Measurements from ENCODE around the gene CNPPD1.

Gene CNPPD1

DNA sequence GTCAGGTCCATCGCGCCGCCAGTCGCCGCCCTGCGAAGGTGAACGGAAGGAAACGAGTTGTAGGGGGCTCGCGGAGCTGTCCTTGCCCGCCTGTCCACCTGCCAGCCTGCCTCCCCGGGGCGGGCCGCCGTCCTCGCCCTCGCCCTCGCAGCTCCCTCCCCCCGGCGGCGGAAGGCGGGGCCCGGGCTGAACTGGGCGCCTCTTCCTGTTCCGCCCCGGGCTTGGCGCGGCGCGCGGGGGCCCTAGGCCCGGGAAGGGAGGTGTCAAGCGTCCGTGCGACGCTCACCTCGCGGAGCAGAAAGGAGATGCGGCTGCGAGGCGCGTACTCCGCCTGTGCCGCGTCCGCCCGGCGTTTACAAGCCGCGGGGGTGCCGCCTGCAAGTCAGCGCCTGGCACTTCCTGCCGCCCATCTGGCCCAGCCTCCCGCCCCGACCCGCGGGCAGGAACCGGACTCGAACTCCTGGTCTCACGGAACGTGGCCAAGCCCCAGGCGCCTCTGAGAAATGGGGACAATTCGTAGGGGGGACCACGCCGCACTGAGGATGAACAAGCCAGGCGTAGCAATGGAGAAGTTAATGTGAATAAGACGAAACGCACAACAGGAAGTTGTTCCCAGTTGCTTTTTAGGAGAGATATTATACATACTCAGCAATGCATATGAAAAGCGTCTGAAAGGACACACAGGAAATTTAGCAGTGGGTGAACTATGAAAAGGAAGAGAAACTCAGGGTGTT lies at the start of gene CNPPD1:
TSS of gene CNPPD1 (minus strand) at position 108 of the 734 bp plus-strand sequence. CDS start at position 11, 97 bp downstream.
- peak; percentile 95 for DNase-seq

DNA sequence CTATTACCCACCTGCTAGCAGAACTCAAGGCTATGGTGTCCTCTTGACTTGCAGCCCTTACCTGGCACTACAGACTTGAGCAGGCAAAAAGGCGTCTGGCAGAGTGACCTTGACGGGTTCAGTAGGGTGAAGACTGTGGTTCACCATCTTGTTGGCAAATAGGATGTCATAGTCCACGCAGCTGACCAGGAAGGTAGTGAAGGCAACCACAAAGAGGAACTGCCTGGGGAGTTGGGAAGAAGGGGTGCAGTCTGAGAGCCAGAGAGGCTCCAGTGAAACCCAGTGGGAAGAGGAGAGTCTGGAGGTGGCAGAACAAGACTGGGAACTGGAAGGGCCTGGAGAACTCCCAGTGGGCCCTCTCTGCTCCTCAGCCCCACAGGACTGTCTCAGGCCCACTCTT lies 48.6 kb upstream of the CNPPD1 start:
- DNase-seq, result peak; percentile 65

DNA sequence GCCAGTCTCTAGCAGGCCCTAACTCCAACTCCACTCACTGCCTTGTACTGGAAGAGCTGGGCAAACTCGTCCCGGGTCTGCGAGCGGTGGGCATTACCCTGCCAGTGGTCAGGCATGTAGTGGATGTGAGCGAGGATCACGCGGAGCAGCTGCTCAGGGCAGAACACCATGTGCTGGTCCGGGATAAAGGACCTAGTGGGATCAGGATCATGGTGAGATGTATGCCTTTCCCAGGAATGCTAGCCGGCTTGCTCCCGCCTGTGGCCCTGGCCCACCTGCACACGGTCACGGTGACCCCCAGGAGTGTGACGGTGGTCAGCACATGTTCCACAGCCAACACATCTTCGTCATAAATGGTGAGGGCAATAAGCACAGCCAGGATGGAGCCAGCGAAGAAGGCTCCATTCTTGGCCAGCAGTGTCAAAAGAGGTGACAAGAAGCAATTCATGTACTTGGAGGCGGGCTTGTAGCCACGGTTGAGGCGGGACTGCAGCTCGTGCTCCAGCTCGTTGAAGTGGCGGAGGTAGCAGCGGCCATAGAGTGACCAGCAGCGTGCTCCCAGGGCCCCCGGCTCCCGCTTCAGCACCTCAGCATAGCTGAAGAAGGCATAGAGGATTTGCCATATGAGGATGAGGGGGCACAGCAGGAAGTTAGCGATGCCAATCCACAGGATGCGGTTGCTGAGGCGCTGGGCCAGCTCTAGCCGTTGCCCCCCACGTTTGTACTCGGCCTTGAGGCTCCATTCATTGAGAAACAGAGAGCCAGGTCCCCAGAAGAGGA lies 47.3 kb upstream of the CNPPD1 start:
- no peak for DNase-seq

GRCh38 chr2:219221957-219222518 lies 45.3 kb upstream of the CNPPD1 start:
- no peak for DNase-seq

DNA sequence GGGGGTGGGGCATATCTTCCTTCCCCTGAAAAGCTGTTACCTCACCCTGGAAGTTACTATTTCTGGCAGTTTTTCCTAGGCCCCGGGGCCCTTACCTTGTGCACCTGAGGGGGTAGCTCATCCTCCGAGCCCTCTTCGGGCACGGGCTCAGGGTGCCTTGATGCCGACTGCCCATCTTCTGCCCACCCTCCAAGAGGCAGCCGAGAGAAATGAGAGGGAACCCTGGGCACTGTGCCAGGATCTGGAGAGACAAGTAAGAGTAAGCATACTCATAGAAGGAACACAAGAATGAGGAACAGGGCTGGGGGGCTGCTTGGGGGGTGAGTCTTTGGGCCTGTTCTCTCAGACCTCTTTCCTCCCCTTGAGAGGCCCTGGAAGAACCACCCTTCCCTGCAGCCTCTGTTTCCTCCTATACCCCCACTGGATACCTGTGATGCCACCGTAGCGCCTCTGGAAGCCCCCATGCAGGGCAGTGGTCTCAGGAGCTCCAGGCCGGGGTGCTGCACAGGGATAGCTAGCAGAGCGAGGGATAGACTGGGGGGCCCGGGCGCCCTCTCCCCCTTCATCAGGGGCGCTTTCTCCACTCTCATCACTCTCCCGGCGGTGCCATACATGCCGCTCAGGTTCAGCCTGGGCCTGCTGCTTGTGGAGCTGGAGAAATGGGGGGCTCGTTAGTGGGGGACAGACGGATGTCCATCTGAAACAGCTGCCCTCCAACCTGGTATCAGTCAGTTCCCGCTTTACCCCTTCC lies 44.1 kb upstream of the CNPPD1 start:
- no peak for DNase-seq

GRCh38 chr2:219219784-219220532 lies 43.2 kb upstream of the CNPPD1 start:
- DNase-seq, result no peak

GRCh38 chr2:219218732-219219701 lies 42.3 kb upstream of the CNPPD1 start, which contains the start of gene ABCB6:
TSS of gene ABCB6 (minus strand) at chr2:219218958. CDS start at chr2:219218673, 285 bp downstream.
- DNase-seq, result peak; percentile 98

GRCh38 chr2:219218217-219218731 lies 41.5 kb upstream of the CNPPD1 start:
- DNase-seq, result peak; percentile 78

DNA sequence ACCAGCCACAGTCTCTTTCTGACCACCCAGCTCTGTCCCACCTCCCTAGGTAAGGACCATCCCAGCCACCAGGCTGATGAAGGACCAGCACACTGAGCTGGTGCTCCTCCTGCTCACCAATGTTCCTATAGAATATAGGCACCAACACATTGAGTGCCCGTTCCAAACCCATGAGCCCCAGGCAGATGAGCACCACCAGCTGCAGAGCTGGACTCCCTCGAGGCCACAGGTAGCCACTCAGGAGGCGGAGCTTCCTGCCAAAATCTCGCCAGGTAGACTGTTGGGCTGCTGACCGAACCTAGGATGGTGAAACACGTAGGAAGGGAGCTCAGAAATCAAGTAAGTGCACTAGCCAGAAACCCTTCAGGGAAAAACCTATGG lies 39.8 kb upstream of the CNPPD1 start:
- DNase-seq, result no peak

GRCh38 chr2:219215871-219216534 lies 39.3 kb upstream of the CNPPD1 start:
- no peak for DNase-seq

DNA sequence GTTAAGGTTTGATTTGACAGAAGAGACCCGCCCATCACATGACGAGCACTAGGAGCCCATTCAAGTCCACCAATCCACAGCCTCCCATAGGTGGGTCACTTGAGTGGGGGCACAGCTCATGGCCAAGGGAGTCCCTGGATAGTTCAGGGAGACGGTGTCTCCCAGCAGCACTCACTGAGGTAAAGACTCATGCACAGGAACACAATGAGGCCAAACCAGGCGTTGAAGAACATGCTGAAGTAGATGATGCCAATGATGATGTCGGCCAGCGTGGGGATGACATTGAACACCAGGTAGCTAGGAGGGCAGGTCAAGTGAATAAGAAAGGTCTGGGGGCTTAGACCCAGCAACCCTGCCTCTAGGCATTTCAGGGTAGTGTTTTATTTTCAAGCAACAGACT lies 38.1 kb upstream of the CNPPD1 start:
- no peak for DNase-seq

DNA sequence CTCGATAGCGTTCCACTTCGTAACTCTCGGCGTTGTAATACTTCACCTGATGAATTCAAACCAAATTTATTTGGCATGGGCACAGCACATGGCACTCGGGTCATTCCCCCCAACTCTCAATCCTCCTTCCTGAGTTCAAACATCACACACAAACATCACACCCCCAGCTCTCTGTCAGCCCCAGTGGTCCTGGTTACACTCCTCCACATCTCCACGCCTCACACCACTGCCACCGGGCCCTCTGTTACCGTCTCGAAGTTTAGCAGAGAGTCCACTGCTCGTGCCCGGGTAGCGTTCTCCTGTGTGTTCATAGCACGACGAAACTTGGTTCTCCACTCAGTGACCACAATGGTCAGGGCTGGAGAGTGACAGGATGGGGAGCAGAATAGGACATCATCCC lies 37.4 kb upstream of the CNPPD1 start:
- no peak for DNase-seq

DNA sequence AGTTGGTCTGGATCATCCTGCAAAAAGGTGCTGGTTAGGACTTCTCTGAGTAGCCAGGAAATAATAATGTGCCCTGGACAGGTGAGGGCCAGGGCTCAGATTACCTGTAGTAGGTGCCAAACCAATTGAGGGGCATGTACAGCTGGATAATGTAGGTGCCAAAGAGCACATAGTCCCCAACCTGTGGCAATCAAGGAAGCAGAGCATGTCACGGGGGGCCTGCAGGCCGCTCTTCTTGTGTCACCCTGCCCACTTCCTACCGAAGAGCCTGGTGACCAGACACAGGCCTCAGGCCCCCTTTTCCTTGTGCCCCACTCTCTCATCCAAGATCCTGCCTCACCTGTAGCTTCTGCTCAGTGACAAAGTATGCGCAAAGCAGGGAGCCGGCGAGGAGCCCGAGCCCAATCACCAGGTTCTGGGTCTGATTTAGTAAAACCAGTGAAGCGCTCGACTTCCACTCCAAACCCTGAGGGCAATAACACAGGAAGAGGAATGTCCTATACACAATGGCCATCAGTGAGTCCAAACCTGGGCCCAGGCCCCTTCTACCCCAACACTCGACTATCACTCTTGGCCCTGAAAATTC lies 36.9 kb upstream of the CNPPD1 start:
- DNase-seq, result no peak

DNA sequence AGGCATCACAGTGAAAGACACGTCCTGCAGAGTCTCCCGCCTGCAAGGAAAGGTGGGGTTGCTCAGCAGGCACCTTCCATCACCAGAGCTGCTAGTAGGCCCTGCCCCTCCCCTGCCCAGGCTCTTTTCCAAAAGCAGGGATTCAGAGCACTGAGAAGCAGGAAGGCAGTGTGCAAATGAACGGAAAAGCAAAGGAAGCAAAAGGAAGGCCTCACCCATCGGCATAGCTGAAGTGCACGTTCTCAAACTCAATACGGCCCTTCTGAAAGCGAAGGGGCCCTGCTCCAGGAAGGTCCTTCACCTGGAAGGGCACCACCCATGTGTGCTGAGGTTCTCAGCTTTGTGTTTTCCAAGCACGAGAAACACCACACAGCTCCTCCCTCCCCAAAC lies 36.3 kb upstream of the CNPPD1 start:
- no peak for DNase-seq

DNA sequence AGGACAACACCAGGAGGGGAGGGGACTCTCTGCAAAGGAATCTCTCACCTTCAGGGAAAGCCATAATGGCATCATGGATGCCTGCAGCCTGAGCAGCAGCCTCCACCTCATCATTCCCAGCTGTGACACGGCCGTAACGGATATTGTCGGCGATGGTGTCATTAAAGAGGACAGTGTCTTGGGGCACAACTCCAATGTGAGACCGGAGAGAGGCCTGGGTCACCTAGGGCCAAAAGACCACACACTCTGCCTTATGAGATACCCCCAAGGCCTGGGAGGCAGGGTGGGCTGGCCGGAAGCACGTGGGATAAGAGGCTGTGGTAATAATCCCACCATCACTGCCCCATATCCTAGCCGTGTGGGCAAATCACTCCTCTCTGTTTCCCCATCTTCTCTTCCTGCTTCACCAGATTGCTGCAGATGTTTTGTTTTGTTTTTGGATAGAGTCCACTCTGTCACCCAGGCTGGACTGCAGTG lies 34.2 kb upstream of the CNPPD1 start:
- DNase-seq, result no peak

DNA sequence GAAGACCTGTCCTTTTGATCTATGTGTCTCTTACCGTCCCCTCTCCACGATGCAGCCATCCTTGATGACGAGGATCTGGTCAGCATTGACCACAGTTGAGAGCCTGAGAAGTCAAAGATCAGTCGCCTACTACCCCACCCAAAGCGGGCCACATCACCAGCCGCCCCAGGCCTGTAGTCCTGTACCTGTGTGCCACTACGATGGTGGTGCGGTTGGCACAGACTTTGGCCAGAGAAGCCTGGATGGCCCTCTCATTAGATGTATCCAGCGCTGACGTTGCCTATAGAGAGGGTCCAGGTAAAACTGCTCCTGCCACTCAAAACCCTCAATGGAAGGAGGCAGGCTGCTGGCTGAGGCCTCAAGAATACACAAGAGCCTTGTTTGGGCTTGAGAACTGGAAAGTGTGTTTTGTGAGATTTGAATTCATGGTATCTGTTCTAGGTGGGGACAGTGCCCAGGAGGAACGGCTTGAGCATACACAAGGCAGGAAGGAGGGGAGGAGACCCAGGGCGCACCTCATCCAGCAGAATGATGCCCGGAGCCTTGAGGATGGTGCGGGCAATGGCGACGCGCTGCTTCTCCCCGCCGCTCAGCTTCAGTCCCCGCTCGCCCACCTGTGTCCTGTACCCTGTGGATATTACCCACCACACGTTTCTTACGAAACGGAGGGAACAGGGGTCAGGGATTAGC lies 33.6 kb upstream of the CNPPD1 start:
- DNase-seq, result no peak

DNA sequence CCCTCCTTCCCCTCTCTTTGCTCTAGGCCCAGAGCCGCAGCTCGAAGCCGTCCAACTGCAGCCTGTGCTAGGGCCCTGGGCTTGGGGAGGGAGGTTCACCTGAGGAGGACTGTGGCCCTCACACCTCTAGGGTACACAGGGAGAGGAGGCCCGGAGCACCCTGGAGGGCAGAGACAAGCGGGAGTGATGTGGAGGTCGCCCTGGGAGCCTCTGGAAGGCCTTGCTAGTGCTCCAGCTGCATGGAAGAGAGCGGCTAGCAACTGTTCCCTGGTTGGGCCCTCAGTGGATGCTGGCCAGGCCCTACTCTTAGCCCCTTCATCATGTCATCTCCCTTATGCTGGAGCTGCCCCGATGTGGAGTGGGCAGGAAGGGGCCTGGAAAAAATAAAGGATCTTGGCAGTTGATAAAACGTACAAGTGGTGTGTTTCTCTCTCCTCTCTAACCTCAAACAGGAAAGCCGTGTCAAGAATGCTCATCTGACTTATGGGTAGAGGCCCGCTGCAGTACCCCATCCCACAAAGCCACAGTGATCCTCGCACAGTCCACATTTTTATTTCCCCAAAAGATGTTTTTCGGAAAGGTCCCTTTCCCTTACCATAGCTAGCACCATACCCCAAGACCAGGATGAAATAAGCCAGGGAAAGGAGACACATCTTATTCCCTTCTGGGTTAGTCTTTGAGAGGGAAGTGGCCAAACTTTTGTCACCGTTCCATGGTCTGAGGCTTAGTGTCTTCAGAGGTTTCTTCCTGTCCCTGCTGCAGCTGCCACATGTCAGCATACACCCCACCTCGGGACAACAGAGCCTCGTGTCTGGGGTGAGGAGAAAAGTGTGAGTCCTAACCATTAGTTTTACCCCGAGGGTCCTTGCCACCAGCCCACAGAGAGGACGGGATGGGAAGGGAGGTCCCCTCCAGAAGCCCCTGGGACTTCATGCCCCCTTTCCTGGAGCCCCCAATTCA lies 32.8 kb upstream of the CNPPD1 start:
- peak; percentile 73 for DNase-seq
